ENCODE results near the gene NRBP1. TPM values are rescaled to one million over a fixed set of nuclear protein-coding genes. Genes with fewer than 3 reads are reported as not detected.

Gene NRBP1
- total and polyA plus RNA-seq, 9 of the 15 experiments (the other 6 are each of a cell fraction or from before 2014, with no cell fraction given): 2.9 to 84.5 (median 36.9) TPM

- TF ChIP-seq ARID4B (CRISPR knock-in tag; IDR thresholded peaks at IDR 0.05) (peak; percentile 99), ARID3B (CRISPR knock-in tag; IDR thresholded peaks at IDR 0.05; ENCODE audit: borderline replicate concordance) (no peak), ZNF639 (CRISPR knock-in tag; conservative IDR thresholded peaks at IDR 0.05 in 1 of 2, IDR thresholded peaks at IDR 0.05 in 1 of 2) (peak in 1 of 2 experiments; percentile 50; a peak in 1 of 4 replicates), IRF9 (tag; IDR thresholded peaks at IDR 0.05) (no peak), MCM3 (IDR thresholded peaks at IDR 0.05) (no peak), ZBTB5 (IDR thresholded peaks at IDR 0.05) (no peak), YBX1 (IDR thresholded peaks at IDR 0.05) (no peak), NR3C1 (CRISPR knock-in tag; IDR thresholded peaks at IDR 0.05) (no peak), CEBPB (tag; IDR thresholded peaks at IDR 0.05) (no peak), CREB3L1 (IDR thresholded peaks at IDR 0.05; ENCODE audit: borderline replicate concordance, low read depth) (peak; percentile 92), PHF8 (IDR thresholded peaks at IDR 0.05; ENCODE audit: borderline replicate concordance, low read length) (peak; percentile 60; the same call in 1 of the 2 replicates), ZBTB8A (IDR thresholded peaks at IDR 0.05; ENCODE audit: partially characterized antibody) (no peak), HMG20A (CRISPR knock-in tag; conservative IDR thresholded peaks at IDR 0.05) (no peak)
Measured at GRCh38 chr2:27489498-27490397, 61.3 kb downstream of the NRBP1 start, which contains the start of gene IFT172 (continued).

Data from K562 (cell line).